Measurements from ENCODE around the gene DTNBP1.
"Not testable (repeated sequence)": the region's sequence is repeated elsewhere in the genome, so short reads cannot be mapped to it uniquely, and the experiment has no call there.

DTNBP1 gene

DNA sequence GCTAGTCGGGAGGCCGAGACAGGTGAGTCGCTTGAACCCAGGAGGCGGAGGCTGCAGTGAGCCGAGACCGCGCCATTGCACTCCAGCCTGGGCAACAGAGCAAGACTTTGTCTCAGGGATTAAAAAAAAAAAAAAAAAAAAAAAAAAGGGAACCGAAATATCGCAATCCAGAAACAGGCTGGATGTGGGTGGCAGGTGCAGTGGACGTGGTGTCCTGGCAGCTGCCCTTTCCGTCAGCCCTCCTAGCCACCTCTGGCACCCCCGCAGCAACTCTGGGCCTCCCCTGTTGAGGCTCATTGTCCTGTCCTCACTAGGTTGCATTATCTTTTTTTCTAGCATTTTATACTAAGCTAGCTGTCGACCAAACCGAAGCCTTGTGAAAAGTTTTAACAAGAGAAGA lies 113.5 kb downstream of the DTNBP1 start:
- Histone ChIP-seq H3K36me3 (ENCODE audit: insufficient read depth, insufficient read length, low read length) (no peaks in the 10 kb centered on the region), H3K4me3 (ENCODE audit: insufficient read length, low read depth) (no peak overlapping the region), H3K9ac (ENCODE audit: insufficient read length, low read depth) (no peak overlapping the region), H3K9me3 (ENCODE audit: insufficient read depth, low read length) (peaks cover 5% of the 10 kb centered on the region), H3K27me3 (ENCODE audit: insufficient read depth, insufficient read length) (no peaks in the 10 kb centered on the region), H3K4me1 (ENCODE audit: insufficient read depth, insufficient read length) (peaks cover 3% of the 10 kb centered on the region)
- DNase-seq (ENCODE audit: low read depth, low spot score), result no peak
- no peak for TF ChIP-seq ZNF274 (IDR thresholded peaks at IDR 0.05; ENCODE audit: low read depth, low read length)
- TF ChIP-seq YY1 (IDR thresholded peaks at IDR 0.05; ENCODE audit: insufficient read depth, insufficient read length), result no peak
- no peak for TF ChIP-seq SUZ12 (IDR thresholded peaks at IDR 0.05; ENCODE audit: extremely low read depth, insufficient read depth, insufficient read length)

DNA sequence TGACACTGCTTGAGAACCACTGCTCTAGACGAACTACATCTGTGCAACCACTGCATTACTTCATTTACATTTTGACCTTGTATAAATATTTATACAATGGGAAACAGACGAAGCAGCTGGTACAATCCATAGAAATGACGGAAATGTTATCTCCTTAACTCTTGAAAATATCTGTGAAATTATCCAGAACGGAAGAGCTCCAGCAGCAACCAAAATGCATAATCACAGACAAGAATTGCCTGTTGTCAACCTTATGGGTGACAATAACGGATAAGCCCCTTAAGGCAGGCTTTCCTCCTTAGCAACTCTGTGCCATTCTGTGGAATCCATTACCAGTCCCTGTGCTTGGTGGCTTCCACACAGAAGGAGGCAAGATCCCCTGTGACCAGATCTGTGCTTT lies 115.4 kb downstream of the DTNBP1 start:
- Histone ChIP-seq H3K9ac (ENCODE audit: insufficient read length, low read depth) (no peak overlapping the region), H3K36me3 (ENCODE audit: insufficient read depth, insufficient read length, low read length) (no peaks in the 10 kb centered on the region), H3K4me3 (ENCODE audit: insufficient read length, low read depth) (no peak overlapping the region), H3K9me3 (ENCODE audit: insufficient read depth, low read length) (peaks cover 18% of the 10 kb centered on the region), H3K27me3 (ENCODE audit: insufficient read depth, insufficient read length) (no peaks in the 10 kb centered on the region), H3K4me1 (ENCODE audit: insufficient read depth, insufficient read length) (peaks cover 3% of the 10 kb centered on the region)
- no peak for DNase-seq (ENCODE audit: low read depth, low spot score)
- TF ChIP-seq YY1 (IDR thresholded peaks at IDR 0.05; ENCODE audit: insufficient read depth, insufficient read length) (no peak), SUZ12 (IDR thresholded peaks at IDR 0.05; ENCODE audit: extremely low read depth, insufficient read depth, insufficient read length) (no peak), ZNF274 (IDR thresholded peaks at IDR 0.05; ENCODE audit: low read depth, low read length) (no peak)

DNA sequence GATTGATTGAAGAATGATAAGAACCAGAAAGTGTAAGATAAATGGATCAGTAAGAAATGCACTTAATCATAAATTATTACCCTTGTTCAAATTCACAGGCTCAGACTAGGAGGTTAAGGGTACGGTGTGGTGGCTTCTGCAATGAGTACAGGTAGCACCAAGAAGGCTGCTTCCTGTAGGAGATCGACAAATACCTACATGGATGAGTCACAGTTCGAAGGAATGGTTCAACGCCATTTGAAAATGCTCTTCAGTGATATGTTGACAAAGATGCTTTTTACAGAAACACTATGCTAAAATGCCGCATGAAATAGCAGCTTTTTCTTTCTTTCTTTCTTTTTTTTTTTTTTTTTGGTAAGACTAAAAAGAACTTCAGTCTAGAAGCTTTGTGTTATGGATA lies 116.2 kb downstream of the DTNBP1 start:
- no peak overlapping the region for H3K4me3 ChIP-seq (ENCODE audit: insufficient read length, low read depth)
- no peak for DNase-seq (ENCODE audit: low read depth, low spot score)
- no peak overlapping the region for H3K9ac ChIP-seq (ENCODE audit: insufficient read length, low read depth)
- H3K9me3 ChIP-seq (ENCODE audit: insufficient read depth, low read length), result peaks cover 18% of the 10 kb centered on the region
- H3K36me3 ChIP-seq (ENCODE audit: insufficient read depth, insufficient read length, low read length), result no peaks in the 10 kb centered on the region
- H3K4me1 ChIP-seq (ENCODE audit: insufficient read depth, insufficient read length), result peaks cover 3% of the 10 kb centered on the region
- no peaks in the 10 kb centered on the region for H3K27me3 ChIP-seq (ENCODE audit: insufficient read depth, insufficient read length)
- no peak for TF ChIP-seq YY1 (IDR thresholded peaks at IDR 0.05; ENCODE audit: insufficient read depth, insufficient read length)

DNA sequence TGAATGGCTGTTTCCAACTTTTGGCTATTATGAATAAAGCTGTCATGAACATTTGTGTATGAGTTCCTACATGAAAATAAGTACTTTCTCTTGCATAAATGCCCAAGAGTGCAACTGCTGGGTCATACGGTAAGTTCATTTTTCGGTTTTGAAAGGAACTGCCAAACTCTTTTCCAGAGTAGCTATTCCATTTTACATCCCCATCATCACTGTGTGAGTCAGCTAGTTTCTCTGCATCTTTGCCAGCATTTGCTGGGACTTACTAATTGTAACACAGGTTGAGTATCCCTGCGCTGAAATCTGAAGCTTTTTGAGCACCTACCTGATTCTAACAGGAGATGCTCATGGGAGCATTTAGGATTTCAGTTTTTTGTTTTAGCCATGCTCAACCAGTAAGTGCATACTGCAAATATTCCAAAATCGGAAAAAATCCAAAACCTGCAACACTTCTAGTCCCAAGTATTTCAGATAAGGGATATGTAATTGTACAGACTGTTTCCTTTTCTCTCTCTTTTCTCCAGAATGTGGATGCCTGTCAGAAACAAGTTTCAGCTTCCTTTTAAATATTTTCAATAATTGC lies 118.4 kb downstream of the DTNBP1 start:
- Histone ChIP-seq H3K4me1 (ENCODE audit: insufficient read depth, insufficient read length) (no peaks in the 10 kb centered on the region), H3K36me3 (ENCODE audit: insufficient read depth, insufficient read length, low read length) (no peaks in the 10 kb centered on the region), H3K27me3 (ENCODE audit: insufficient read depth, insufficient read length) (no peaks in the 10 kb centered on the region), H3K4me3 (ENCODE audit: insufficient read length, low read depth) (no peak overlapping the region), H3K9me3 (ENCODE audit: insufficient read depth, low read length) (peaks cover 18% of the 10 kb centered on the region), H3K9ac (ENCODE audit: insufficient read length, low read depth) (no peak overlapping the region)
- no peak for DNase-seq (ENCODE audit: low read depth, low spot score)
- TF ChIP-seq YY1 (IDR thresholded peaks at IDR 0.05; ENCODE audit: insufficient read depth, insufficient read length), result no peak
- no peak for TF ChIP-seq SUZ12 (IDR thresholded peaks at IDR 0.05; ENCODE audit: extremely low read depth, insufficient read depth, insufficient read length)
- no peak for TF ChIP-seq ZNF274 (IDR thresholded peaks at IDR 0.05; ENCODE audit: low read depth, low read length)

DNA sequence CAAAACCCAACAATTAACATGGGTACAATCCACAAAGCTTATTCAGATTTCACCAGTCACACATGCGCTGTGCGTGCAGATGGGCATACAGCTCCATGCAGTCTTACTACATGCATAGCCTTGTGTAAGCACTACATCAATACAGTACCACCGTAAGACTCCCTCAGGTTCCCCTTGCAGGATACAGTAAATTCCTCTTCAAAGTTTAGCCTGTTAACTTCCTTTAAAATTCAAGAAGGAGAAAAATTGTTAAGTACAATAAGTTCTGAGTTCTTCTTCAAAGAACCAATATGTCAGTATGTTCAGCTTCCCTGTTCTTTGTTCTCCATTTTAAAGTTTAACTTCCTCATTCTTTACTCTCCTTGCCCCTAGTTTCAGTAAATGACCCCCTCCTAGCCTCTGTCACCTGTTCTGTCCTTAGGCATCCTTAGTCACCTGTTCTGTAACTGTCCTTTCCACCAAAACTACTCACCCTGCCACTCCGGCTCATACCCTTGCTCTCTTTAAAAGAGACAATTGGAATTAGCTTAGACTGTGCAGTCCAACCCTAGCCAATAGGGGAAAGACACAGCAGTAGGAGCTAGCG lies 119.4 kb downstream of the DTNBP1 start:
- not testable (repeated sequence) for H3K9ac ChIP-seq (ENCODE audit: insufficient read length, low read depth); DNase-seq (ENCODE audit: low read depth, low spot score); H3K36me3 ChIP-seq (ENCODE audit: insufficient read depth, insufficient read length, low read length); H3K4me3 ChIP-seq (ENCODE audit: insufficient read length, low read depth); H3K4me1 ChIP-seq (ENCODE audit: insufficient read depth, insufficient read length); H3K27me3 ChIP-seq (ENCODE audit: insufficient read depth, insufficient read length)
- peaks cover 18% of the 10 kb centered on the region for H3K9me3 ChIP-seq (ENCODE audit: insufficient read depth, low read length)

DNA sequence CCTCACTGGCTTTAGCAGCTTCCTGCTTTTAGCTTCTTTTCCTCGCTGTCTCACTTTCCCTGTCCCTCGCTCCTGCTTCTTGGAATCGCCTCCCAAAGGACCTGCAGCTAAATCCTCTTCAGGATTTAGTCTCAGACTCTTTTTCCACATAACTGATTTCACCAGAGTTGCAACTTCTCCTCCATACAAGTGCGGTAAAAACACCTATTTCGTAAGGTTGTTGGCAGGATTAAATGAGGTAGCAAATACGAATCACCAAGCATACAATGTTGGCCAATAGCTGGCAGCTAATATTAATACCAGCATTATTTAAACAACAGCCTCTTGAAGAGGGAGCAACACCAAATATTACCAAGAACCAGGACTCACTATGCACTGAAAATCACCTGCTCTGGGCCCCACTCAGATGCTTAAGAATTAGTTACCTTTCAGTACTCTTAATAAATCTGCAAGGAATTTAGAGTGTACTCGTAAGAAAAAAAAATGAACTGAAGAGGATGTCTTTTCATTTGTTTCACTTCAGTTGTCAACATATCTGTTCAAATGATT lies 123.0 kb downstream of the DTNBP1 start:
- DNase-seq (ENCODE audit: low read depth, low spot score), result no peak
- TF ChIP-seq ZNF274 (IDR thresholded peaks at IDR 0.05; ENCODE audit: low read depth, low read length), result no peak
- TF ChIP-seq SUZ12 (IDR thresholded peaks at IDR 0.05; ENCODE audit: extremely low read depth, insufficient read depth, insufficient read length), result no peak
- TF ChIP-seq YY1 (IDR thresholded peaks at IDR 0.05; ENCODE audit: insufficient read depth, insufficient read length), result no peak
- Histone ChIP-seq H3K9me3 (ENCODE audit: insufficient read depth, low read length) (peaks cover 24% of the 10 kb centered on the region), H3K4me3 (ENCODE audit: insufficient read length, low read depth) (no peak overlapping the region), H3K9ac (ENCODE audit: insufficient read length, low read depth) (no peak overlapping the region), H3K27me3 (ENCODE audit: insufficient read depth, insufficient read length) (no peaks in the 10 kb centered on the region), H3K36me3 (ENCODE audit: insufficient read depth, insufficient read length, low read length) (no peaks in the 10 kb centered on the region), H3K4me1 (ENCODE audit: insufficient read depth, insufficient read length) (no peaks in the 10 kb centered on the region)

DNA sequence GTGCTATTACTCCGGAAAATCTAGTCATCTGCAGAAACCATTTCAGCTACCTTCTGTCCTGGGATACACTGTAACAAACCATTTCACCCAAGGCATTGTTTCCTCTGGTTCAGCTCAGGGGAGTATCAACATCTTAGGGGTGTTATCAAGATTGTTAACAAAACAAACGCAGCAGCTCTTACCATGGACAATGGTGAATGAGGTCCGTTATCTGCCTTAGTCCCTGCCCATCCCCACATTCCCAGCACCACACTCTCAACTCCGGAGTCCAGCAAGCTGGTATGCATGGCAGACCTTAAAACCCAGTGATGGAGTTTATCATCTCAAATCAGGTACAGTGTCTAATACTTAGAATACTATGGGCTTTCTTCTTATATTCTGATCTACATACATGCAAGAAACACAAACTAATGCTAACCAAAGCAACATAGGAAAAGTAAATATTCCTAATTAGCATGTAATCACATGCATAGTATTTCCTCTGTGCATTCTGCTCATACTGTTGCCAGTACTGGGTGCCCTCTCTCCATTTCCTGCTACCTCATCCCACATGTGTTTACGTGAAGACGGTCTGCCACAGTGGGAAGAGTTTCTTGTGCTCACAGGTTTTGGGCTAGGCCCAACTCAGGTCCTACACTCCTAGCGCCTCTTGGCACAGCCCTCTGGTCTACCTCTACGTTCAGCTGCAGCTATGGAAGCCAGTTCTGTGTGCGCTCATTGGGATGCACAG lies 123.9 kb downstream of the DTNBP1 start:
- TF ChIP-seq YY1 (IDR thresholded peaks at IDR 0.05; ENCODE audit: insufficient read depth, insufficient read length) (no peak), SUZ12 (IDR thresholded peaks at IDR 0.05; ENCODE audit: extremely low read depth, insufficient read depth, insufficient read length) (no peak), ZNF274 (IDR thresholded peaks at IDR 0.05; ENCODE audit: low read depth, low read length) (no peak)
- Histone ChIP-seq H3K27me3 (ENCODE audit: insufficient read depth, insufficient read length) (no peaks in the 10 kb centered on the region), H3K4me1 (ENCODE audit: insufficient read depth, insufficient read length) (no peaks in the 10 kb centered on the region), H3K4me3 (ENCODE audit: insufficient read length, low read depth) (no peak overlapping the region), H3K9ac (ENCODE audit: insufficient read length, low read depth) (no peak overlapping the region), H3K9me3 (ENCODE audit: insufficient read depth, low read length) (peaks cover 16% of the 10 kb centered on the region), H3K36me3 (ENCODE audit: insufficient read depth, insufficient read length, low read length) (no peaks in the 10 kb centered on the region)
- no peak for DNase-seq (ENCODE audit: low read depth, low spot score)

Data from NT2/D1 (cell line).